CD4-positive, alpha-beta T cell treated with Interleukin-2 at 100 ng/mL for 4 hours (primary cell): ENCODE measurements around the gene GDAP2.

Experiments used
- DNase-seq: peaks from one replicate; pipeline ENCODE4 v3.0.0-alpha.2; 2020; ENCODE audit warnings: low spot score

The GDAP2 gene

DNA sequence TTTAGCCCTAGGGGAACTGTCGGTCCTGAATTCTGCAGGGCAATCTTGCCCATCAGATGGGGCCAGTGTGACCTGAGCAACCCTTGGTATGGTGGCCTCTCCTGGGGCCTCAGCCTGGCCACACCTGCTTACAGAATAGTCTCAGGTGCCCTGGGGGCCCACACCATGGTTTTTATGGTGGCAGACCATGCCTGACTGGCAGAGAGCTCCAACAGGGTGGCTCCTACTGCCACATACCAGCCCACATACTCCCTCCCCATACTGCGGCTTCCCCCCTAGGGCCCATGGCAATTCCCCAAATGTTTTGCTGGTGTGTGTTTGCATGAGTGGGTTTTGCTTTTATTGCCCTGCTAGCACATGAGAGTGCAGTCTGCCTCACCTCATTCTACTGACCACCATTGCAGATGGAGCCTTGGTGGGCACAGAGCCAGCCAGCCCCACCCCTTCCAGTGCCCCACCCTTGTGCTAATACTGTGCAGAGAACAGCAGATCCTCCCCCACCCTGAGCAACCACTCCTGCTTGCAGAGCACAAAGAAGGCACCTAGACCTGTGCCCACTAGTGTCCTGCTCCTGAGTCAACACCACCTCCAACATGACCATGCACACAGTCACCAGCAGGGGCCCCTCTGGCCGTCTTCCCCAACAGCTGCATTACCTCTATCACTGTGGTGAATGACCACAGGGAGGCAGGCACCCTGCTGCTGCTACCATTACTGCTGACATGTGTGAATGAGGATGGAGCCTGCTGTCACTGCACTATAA is 86.8 kb downstream of the GDAP2 start:
- no peak for DNase-seq

DNA sequence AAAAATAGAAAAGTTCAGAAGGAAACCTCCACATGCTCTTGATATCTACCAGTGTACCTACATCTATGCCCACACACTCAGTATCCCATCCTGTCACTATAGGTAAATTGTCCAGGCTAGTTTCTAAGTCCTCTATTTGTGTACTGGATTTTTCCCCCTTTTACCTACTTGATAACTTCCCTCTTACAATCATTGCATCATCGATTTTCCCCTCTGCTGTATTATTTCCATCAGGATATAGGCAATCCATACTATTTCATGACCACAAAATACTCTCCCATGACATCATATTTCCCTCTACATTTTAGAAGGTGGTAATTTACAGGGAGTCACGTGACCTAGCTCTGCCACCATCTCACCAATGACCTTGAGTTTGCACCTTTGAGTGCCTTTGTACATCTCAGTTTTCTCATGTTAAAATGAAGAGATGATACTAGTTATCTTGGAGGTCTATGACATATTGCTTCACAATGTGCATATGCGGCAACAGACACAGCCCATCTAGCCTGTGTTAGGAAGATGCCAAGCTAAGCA is 88.2 kb downstream of the GDAP2 start:
- DNase-seq, result no peak

DNA sequence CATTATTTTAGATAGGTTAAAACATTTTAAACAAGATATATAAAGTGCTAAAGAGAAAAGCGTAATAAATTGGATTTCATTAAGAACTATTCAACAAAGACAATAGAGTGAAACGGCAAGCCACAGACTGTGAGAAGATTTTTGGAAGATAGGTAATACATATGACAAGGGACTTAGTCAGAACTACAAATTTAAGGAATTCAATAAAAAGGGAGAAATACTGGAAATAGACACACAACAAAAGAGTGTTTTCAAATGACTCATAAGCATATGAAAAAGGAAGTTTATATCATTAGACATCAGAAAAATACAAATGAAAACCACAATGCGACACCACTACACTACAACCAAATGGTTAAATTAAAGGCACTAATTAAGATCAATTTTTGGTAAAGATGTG is 90.5 kb downstream of the GDAP2 start:
- no peak for DNase-seq

DNA sequence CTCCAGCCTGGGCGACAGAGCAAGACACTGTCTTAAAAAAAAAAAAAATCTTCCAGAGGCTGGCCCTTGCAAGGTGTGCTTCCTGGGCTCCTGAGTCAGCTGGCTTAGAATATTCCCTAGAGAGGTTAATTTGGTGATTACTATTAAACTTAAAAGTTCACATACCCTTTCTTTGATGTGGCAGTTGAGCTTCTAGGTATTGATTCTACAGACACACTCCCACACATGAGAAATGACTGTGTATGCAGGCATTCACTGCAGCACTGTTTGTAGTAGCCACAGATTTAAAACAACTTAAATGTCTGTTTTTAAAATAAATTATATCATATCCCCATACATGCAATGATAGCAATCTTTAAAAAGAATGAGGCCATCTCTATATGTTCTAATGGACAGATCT is 93.4 kb downstream of the GDAP2 start:
- no peak for DNase-seq

DNA sequence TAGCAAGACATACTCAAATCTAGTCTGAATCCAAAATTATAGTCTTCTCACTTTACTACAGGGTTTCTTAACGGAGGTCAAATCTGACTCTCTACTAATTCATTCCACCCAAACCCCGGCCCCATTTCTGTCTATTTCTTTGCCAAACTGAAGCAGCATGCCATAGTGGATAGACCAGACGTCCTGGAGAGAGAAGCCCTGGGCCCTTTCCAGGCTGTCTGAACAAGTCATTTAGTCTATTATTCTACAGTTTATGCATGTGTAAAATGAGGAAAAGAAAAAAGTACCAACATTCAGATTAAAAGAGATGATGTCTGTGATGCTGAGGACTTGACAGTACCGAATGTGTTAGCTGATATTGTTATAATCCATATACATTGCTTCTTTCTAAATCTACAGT is 95.0 kb downstream of the GDAP2 start:
- DNase-seq, result no peak

DNA sequence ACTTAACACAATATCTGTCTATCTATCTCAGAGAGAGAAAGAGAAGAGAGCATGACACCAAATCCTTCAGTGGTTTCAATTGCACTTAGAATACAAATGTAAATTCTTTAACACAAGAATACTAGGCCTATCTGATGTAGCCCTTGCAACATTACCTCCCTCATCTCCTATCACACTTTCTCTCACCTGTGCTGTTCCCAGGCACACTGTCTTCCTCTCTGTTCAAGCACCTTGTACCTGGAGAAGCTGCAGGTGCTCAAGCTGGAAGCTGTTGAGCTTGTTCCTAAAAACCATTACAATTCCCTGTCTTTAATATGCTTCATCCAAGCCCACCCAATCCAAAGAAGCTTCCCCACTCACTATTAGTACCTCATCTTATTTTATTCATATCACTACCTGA is 97.0 kb downstream of the GDAP2 start:
- no peak for DNase-seq

DNA sequence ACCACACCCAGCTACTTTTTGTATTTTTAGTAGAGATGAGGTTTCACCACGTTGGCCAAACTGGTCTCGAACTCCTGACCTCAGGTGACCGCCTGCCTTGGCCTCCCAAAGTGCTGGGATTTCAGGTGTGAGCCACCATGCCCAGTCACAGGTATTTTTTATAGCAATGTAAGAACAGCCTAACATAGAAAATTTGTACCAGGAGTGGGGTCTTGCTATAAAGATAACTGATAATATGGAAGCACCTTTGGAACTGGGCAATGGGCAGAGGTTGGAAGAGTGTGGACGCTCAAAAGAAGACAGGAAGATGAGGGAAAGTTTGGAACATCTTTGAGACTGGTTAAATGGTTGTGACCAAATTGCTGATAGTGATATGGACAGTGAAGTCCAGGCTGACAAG is 99.2 kb downstream of the GDAP2 start:
- DNase-seq, result no peak

DNA sequence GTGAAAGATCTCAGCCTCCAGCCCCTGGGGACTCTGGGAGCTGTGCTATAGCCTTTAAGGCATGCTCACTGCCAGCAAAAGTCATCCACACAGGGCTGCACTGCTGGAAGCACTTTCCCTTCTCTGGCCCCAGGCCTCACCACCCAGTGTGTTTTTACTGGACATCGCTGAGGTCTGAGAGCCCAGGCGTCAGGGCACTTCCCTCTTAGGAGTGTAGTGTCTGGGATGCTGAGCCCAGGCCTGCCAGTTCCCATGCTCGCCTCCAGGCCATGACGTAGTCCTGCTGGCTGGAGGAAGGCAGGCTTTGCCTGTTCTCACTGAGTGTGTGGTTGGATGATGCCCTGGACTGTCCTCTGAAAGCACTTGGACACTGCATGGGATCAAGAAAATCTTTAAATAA is 101.2 kb downstream of the GDAP2 start:
- no peak for DNase-seq

DNA sequence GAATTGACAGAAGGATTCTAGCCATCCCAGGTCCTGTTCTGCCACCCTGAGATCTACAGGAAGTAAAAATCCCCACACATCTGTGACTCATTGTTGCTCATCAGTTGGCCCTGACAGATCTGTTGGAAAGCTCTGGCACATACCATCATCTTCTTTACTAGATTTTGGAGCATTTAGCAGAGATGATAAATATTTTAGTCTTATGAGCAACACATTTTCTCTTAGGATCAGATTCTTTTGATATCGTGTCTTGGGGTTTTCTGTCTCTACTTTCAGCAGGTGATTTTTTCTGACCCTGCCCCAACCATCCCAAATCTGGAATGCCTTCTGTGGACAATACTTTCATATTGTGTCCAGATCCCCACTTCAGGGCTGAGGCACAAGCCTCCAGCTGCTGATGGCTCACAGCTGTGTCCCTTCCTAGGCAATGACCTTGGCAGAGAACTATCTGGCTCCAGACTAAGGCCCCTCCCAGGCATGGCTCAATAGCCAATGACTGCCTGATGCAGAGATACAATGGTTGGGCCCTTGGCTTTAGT is 102.8 kb downstream of the GDAP2 start:
- no peak for DNase-seq

DNA sequence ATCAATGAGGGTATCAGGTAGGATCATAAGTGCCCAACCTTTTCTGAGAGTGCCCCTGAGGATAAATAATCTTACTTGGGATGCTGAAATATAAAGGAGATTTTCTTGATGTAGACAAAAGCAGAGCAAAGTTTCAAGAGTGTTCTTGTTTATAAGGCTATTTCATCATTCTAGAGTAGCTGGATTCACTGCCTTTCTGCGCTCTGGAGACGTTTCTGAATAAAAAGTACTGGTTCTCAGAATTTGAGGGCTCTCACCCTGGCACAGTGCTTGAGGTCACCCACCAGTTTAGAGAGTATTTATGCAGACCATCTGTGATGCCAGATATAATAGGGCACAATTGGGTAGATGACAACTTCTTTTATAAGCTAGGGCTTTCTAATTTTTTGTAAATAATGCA is 103.3 kb downstream of the GDAP2 start:
- DNase-seq, result no peak

DNA sequence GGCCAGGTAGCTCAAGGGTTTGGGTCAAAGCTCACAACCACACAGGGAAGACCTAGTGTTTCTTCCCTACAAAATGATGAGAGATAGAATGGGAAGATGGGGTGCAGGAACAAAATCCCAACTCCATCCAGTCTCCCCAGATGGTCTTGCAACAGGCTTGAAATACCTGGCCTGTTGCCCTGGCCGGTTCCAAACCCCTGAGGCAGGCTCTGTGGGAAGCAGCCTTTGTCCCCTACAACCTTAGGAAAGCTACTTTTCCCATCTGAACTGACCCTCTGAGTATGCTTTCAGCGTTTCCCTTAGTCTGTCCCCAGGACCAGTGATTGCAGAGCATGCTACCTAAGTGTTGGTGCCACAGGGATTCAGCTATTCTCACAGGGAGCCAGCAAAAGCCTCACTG is 104.0 kb downstream of the GDAP2 start:
- DNase-seq, result no peak

DNA sequence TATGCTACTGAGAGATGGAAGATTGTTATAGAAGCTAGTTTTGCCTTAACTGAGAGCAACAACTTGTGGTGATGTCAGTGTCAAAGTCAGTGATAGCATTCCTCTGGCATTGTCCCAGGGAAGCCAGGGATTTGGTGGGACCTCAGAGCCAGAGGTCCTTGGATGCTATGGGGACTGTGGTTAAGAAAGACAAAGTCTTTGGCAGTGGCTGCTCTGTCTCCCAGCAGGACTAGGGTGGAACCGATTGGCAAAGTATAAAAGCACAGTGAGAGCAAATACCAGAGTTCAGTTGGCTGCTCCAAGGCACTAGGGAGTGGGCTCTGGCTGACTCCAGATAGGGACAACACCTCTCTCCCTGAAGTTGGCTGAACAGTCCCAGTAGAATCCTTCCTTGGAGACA is 104.8 kb downstream of the GDAP2 start:
- no peak for DNase-seq

DNA sequence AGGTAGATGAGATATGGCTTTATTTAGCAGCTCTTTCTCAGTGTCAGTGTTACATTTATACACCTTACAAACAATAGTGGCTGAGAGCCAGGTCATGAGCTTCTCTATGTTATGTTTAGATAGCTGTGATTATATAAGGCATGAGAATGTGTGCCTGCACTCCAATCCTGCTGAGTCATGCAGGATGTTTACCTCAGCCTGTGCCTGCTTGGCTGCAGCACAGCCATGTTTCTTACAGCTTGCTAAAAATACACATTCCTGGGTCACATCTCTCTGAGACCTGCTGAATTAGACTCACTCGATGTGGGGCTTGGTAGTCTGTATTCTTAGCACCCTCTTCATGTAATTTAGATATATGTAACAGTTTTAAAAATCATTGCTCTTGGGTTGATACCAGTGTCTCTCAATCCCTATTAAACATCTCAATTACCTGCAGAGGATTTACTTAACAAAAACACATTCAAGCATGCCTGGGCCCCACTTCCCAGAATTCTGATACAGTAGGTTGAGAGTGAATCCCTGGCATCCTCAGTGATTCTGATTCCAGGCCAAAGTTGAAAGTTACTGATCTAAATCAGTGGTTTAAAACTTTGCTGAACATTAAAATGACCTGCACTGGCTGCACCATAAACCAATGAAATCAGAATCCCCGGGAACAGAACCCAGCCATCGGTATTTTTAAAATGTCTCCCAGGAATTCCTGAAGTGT is 107.5 kb downstream of the GDAP2 start:
- no peak for DNase-seq

DNA sequence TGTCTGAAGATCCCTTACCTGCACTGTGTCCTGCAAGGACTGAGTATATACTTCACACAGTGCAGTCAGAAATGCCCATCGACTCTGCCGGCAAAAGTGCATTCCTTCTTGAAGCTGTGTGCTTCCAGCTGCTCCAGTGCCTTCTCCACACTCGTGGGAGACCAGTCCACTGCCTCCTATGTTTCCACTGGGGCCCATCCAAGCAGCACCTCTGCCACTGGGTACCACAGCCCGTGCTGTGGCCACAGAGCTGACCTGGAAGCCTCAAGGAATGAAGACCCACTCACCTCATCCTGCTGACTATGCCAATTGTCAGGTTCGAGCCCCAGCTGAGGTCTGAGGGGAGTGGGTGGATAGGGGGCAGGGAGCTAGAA is 108.1 kb downstream of the GDAP2 start:
- no peak for DNase-seq

DNA sequence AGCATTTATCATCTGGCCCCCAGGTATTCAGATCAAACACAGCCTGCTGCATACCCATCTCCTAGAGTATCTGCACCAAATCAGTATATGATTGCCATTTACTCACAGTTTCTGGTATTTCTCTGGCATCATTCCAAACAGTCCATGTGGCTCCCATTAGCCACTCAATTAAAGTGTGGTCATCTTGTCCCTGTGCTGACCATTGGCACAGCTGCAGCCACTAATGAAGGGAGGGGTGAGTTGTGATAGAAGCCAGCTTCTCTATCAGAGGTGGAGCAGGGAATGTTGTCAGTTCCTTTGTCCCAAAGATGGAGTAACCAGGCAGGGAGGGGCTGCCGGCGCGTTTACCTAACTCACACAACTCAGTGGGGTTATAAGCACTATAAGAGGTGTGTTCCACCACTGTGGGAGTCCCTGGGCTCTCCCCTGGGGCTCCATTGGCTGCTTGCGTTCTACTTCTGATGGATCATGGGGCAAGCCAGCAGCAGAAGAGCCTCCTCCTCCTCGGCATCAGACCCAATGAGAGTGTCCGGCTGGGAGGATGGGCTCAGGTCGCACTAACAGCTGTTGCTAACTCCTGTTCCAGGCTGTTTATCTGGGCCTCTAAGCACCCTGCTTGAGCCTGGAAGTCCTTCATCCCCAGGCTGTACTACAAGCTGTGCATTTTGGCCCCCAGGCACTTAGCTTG is 108.6 kb downstream of the GDAP2 start:
- no peak for DNase-seq

DNA sequence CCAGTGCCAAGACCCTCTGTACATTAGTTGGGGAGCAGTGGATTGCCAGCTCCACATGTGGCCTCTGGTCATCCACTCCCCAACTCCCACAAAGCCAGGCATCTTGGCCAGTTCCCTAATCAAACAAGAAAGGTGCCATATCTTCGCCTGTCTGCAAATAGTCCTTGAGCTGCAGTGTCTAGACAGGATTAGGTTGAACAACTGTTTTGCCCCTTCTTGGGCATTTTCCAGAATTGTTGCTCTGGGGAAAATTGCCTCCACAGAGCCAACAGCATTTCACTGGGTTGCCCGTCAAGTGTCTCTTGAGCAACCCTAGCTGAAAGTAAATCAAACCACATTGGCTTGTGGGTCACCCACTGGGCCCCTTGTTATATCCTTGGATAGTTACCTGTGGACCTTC is 109.3 kb downstream of the GDAP2 start:
- no peak for DNase-seq

DNA sequence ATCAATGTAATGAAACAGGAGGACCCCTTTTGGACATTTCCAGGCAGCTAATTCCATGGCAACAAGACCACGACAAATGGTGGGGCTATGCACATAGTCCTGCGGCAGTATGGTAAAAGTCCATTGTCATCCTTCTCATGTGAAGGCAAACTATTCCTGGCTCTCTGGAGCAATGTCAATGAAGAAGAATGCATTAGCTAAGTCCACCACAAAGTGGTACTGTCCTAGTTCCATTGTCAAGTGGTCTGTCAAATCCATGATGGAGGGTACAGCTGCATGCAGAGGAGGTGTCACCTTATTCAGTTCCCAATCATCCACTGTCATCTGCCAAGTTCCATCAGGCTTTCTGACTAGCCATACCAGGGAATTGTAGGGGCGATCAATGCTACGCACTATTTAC is 110.1 kb downstream of the GDAP2 start:
- DNase-seq, result no peak

DNA sequence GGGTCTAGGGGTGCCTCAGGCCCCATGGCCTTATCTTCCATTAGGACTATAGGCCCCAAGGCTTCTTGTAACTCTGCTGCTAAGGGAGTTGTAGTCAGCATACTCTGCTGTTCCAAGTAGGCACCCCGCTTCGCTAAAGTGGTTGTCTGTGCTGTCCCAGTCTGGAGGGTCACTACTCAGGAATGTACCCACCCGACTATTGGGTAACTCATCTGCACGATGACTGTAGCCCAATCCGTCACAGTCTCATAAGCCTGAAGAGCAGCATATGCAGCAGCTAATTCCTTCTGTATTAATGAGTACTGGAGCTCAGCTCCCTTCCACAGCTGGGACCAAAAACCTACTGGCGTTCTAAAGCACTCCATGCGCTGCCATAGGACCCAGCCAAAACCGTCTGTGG is 111.0 kb downstream of the GDAP2 start:
- no peak for DNase-seq

DNA sequence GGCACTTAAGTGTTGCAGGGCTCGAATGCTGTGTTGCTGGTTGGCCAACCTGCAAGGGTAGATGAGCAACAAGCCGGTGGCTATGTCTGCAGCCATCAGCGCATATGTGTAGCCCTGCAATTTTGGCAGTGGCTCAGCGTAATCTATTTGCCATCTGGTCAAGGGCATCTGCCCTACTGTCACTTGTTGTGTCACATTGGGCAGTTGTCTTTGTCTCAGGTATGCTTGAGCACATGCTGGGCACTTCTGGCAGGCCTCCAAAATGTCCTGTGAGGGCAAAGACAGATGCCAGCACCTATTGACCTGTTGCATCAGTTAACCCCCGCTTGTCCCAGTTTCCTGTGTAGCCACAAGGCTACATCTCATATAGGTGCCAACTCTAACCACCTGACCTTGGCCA is 111.8 kb downstream of the GDAP2 start:
- DNase-seq, result no peak

DNA sequence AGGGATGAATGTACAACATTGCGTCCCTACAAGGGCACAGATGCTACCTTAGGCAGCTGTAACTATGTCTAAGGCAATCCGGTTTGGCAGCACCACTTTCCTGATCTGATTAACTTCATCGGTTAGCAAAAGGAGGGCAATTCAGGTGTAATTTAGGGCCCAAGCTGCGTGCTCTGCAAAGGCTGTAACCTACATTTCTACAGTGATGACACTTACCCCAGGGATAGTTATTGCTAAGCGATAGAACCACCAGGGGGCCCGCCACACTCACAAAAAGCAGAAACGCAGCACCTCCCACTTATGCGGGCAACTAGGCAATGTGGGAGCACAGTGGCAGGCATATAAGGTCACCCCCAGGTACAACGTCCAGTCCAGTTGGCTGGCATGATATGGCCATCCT is 113.5 kb downstream of the GDAP2 start:
- DNase-seq, result no peak

DNA sequence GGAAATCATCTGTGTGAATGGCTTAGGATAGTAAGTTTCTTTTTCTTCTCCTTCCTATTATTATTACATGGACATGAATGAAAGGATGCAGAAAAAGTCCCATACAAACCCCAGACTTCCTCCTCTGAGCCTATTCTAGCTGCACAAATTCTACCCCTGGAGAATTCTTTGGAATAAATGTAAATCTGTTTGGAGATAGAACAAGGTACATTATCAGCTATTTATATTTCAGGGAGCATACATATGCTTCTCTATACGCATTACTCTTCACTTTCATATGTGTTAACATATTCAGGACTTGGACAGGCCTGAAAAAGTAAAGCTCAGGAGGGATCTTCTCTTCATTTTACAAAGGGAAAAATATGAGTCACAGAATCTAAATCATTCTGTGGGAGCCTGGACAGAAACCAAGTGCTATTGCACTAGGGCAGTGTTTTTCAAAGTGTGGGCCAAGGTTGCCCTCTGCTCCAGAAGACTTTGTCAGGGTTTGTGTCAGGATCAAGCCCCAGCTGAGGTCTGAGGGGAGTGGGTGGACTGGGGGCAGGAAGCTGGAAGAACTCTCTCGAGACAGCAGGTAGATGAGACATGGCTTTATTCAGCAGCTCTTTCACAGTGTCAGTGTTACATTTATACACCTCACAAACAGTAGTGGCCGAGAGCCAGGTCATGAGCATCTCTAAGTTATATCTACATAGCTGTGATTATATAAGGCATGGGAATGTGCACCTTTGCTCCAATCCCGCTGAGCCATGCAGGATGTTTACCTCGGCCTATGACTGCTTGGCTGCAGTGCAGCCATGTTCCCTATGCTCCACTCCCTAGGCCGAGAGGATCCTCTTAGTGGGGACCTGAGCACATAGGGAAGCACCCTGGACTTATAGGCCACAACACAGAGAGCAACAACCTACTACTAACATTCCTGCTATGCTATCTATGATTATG is 114.3 kb downstream of the GDAP2 start:
- DNase-seq, result no peak
